GM12873 (cell line): ENCODE data around the gene DAPL1.

ENCODE experiments used
- CTCF ChIP-seq: IDR thresholded peaks from 2 replicates; pipeline ENCODE4 v1.5.1; 2012; ENCODE audit warnings: low read depth, mild to moderate bottlenecking, moderate library complexity, low read length, control low read depth; ENCODE audit not compliant: insufficient read depth; ENCODE audit errors: missing control alignments

Gene DAPL1

GRCh38 chr2:158753641-158754611 is 41.2 kb upstream of the DAPL1 start:
- peak; percentile 89 for TF ChIP-seq CTCF

- TF ChIP-seq CTCF, result peak; percentile 56
These were observed 39.6 kb upstream of the DAPL1 start for GRCh38 chr2:158755310-158756087.

DNA sequence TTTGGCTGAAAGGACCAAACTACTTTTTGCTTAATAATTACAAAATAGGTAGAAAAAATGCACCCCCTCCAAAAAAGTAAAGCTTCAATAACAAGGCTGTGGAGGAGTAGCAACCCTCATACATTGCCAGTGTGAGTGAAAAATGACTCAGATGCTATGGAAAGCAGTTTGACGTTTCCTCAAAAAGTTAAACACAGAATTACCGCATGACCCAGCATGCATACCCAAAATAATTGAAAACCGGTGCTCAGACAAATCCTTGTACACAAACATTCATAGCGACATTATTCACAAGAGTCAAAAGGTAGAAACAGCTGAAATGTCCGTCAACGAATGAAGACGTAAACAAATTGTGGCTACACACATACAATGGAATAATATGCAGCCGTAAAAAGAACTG is 38.8 kb upstream of the DAPL1 start:
- no peak for TF ChIP-seq CTCF

GRCh38 chr2:158756976-158757375 is 38.1 kb upstream of the DAPL1 start:
- no peak for TF ChIP-seq CTCF

- no peak for TF ChIP-seq CTCF
These were observed 34.2 kb upstream of the DAPL1 start for GRCh38 chr2:158760887-158761286.

- TF ChIP-seq CTCF, result no peak
These were observed 33.5 kb upstream of the DAPL1 start for GRCh38 chr2:158761621-158762020.

DNA sequence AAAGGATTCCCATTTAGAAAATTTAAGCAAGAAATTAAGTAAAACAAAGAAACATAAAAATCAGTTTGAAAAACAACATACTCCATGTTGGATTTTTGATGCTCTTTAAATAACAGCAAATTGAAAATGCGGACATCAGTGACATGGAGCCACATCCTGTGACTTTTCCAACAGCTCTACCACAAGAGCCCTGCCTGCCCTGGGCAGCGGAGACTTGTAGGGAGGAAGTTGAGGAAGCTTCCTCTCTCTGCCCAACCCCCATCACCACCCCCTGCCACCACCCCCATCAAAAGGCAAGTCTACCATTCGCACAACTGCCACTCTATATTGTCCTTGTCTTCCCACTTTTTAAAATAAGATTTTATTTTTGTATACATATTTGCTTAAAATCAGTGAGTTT is 32.8 kb upstream of the DAPL1 start:
- TF ChIP-seq CTCF, result no peak
